CD4-positive, alpha-beta T cell treated with Interleukin-17A for 4 hours (primary cell): ENCODE measurements around the gene LRRC58.

Experiments used
- DNase-seq: peaks from one replicate; pipeline ENCODE4 v3.0.0-alpha.2; 2020; ENCODE audit warnings: mixed read lengths

Gene LRRC58

GRCh38 chr3:120274739-120275167, 74.4 kb downstream of the LRRC58 start:
- DNase-seq = no peak
